ENCODE measurements around the gene TOR4A. TPM values are rescaled to one million over a fixed set of nuclear protein-coding genes. Genes with fewer than 3 reads are reported as not detected.

TOR4A gene
- total RNA-seq, 6 experiments from 2014 or later = 58.4 to 76.2 (median 62.2) TPM

DNA sequence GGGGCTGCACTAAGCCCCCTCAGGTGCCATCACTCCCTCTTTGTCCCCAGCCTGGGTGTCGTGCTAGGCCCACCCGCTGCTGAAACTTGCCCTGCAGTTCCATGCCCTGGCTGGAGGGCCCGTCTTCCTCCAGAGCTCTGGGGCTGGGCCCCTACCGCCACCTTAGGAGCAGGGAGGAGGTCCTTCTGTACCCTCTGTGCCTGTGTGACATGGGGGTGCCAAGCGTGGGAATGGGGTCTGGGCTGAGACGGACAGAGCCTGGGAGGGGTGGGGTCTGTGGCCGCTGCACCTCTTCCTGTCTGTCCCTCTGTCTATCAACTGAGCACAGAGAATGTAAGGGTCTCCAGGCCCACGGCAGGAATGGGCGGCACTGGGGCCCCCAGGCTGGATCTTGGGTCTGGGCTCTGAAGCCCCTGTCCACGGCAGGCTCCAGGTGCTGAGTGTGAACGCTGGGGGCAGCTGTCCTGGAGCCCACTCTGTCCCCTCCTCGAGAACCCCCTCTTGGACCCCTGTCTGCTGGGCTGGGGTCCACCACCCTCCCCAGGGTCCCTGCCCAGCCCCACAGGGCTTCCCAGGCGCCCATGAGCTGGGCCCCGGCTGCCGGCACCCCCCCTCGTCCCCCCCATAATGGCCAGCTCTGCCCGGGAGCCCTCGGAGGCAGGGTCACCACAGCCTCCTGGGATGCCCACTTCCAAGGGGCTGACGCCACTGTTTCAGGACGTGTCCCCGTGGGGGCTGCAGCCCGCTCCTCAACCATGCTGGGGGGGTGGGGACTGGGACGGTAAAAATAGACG, 40.4 kb downstream of the TOR4A start:
- H3K9me3 Mint-ChIP-seq = peaks cover 5% of the 10 kb centered on the region; the same call in 1 of the 2 replicates
- H3K4me3 Mint-ChIP-seq = no peak overlapping the region
- TF ChIP-seq, protein P1, sequence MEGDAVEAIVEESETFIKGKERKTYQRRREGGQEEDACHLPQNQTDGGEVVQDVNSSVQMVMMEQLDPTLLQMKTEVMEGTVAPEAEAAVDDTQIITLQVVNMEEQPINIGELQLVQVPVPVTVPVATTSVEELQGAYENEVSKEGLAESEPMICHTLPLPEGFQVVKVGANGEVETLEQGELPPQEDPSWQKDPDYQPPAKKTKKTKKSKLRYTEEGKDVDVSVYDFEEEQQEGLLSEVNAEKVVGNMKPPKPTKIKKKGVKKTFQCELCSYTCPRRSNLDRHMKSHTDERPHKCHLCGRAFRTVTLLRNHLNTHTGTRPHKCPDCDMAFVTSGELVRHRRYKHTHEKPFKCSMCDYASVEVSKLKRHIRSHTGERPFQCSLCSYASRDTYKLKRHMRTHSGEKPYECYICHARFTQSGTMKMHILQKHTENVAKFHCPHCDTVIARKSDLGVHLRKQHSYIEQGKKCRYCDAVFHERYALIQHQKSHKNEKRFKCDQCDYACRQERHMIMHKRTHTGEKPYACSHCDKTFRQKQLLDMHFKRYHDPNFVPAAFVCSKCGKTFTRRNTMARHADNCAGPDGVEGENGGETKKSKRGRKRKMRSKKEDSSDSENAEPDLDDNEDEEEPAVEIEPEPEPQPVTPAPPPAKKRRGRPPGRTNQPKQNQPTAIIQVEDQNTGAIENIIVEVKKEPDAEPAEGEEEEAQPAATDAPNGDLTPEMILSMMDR (IDR thresholded peaks at IDR 0.05) = no peak
- no peaks in the 10 kb centered on the region for H3K4me1 Mint-ChIP-seq (ENCODE audit: low read depth)
- DNase-seq = no peak
- no peaks in the 10 kb centered on the region for H3K36me3 Mint-ChIP-seq (ENCODE audit: low read depth)
- H3K27ac Mint-ChIP-seq = no peak overlapping the region
- no peaks in the 10 kb centered on the region for H3K27me3 Mint-ChIP-seq (ENCODE audit: insufficient read depth)

GRCh38 chr9:137318602-137319001, 41.1 kb downstream of the TOR4A start:
- Mint-ChIP-seq H3K4me1 (ENCODE audit: low read depth) (no peaks in the 10 kb centered on the region), H3K27me3 (ENCODE audit: insufficient read depth) (no peaks in the 10 kb centered on the region), H3K4me3 (no peak overlapping the region), H3K36me3 (ENCODE audit: low read depth) (no peaks in the 10 kb centered on the region), H3K27ac (no peak overlapping the region), H3K9me3 (peaks cover 5% of the 10 kb centered on the region; the same call in 1 of the 2 replicates)
- no peak for DNase-seq
- TF ChIP-seq, protein P1 (IDR thresholded peaks at IDR 0.05) = no peak

- H3K4me3 Mint-ChIP-seq = no peak overlapping the region
- no peak for DNase-seq
- H3K9me3 Mint-ChIP-seq = peaks cover 5% of the 10 kb centered on the region
- H3K36me3 Mint-ChIP-seq (ENCODE audit: low read depth) = no peaks in the 10 kb centered on the region
- H3K27ac Mint-ChIP-seq = no peak overlapping the region
- no peaks in the 10 kb centered on the region for H3K27me3 Mint-ChIP-seq (ENCODE audit: insufficient read depth)
- TF ChIP-seq, protein P1 (IDR thresholded peaks at IDR 0.05) = no peak
- no peaks in the 10 kb centered on the region for H3K4me1 Mint-ChIP-seq (ENCODE audit: low read depth)
These were observed 41.6 kb downstream of the TOR4A start for GRCh38 chr9:137319011-137319738.

GRCh38 chr9:137319739-137320551, 42.4 kb downstream of the TOR4A start:
- no peak for DNase-seq
- H3K27ac Mint-ChIP-seq = no peak overlapping the region
- no peaks in the 10 kb centered on the region for H3K27me3 Mint-ChIP-seq (ENCODE audit: insufficient read depth)
- H3K9me3 Mint-ChIP-seq = peaks cover 5% of the 10 kb centered on the region
- TF ChIP-seq, protein P1 (IDR thresholded peaks at IDR 0.05) = no peak
- no peaks in the 10 kb centered on the region for H3K4me1 Mint-ChIP-seq (ENCODE audit: low read depth)
- no peak overlapping the region for H3K4me3 Mint-ChIP-seq
- no peaks in the 10 kb centered on the region for H3K36me3 Mint-ChIP-seq (ENCODE audit: low read depth)

- DNase-seq = no peak
- Mint-ChIP-seq H3K27me3 (ENCODE audit: insufficient read depth) (no peaks in the 10 kb centered on the region), H3K4me3 (no peak overlapping the region), H3K9me3 (peaks cover 5% of the 10 kb centered on the region), H3K36me3 (ENCODE audit: low read depth) (no peaks in the 10 kb centered on the region), H3K4me1 (ENCODE audit: low read depth) (no peaks in the 10 kb centered on the region), H3K27ac (no peak overlapping the region)
- TF ChIP-seq, protein P1 (IDR thresholded peaks at IDR 0.05) = no peak
These were observed 43.2 kb downstream of the TOR4A start for GRCh38 chr9:137320555-137321384.
